B cell (primary cell): ENCODE data around the gene CCDC7.

Experiments
- CTCF ChIP-seq: fragments of 200-600 bp; IDR thresholded peaks from one replicate; pipeline ENCODE4 v1.8.0; 2022; ENCODE audit warnings: antibody characterized with exemption, mild to moderate bottlenecking
- EZH2 ChIP-seq: IDR thresholded peaks from 2 replicates; pipeline ENCODE4 v1.6.1; 2012; ENCODE audit warnings: borderline replicate concordance, low read depth, mild to moderate bottlenecking, moderate library complexity, low read length; ENCODE audit not compliant: insufficient read depth, poor library complexity, severe bottlenecking

- no peak for TF ChIP-seq EZH2
- TF ChIP-seq CTCF = no peak
Measured at GRCh38 chr10:32787690-32788284, 341.8 kb downstream of the CCDC7 start.
